AG04450 (cell line): ENCODE data around the gene VCAM1. TPM values are rescaled to one million over a fixed set of nuclear protein-coding genes. Genes with fewer than 3 reads are reported as not detected.
A peak's percentile ranks its signal among the peaks of the same experiment; 100 is the strongest.

Experiments
- CTCF ChIA-PET: fragments of 300-600, 350-600 bp; formaldehyde crosslinking; extraction: SDS; loops from one replicate; lab custom pipeline; 2022; ENCODE audit warnings: antibody characterized with exemption, inconsistent platforms; lab: Charles Lee
- POLR2A ChIA-PET: fragments of 350-600 bp; formaldehyde crosslinking; extraction: SDS; loops from one replicate; lab custom pipeline; 2021; ENCODE audit warnings: antibody characterized with exemption, inconsistent platforms; lab: Yijun Ruan, JAX
- DNase-seq: peaks from one replicate; pipeline ENCODE4 v3.0.0-alpha.2; 2011; ENCODE audit warnings: low read depth, low spot score
- H3K27ac ChIP-seq: one replicate; pipeline ENCODE4 v1.5.1; 2012; ENCODE audit warnings: low read depth, low read length, control low read depth
- H3K27me3 ChIP-seq: one replicate; pipeline ENCODE4 v1.6.0; 2012; ENCODE audit warnings: low read length; ENCODE audit not compliant: control insufficient read depth, insufficient read depth
- H3K4me3 ChIP-seq: 2 replicates; pipeline ENCODE4 v1.5.1; 2011; ENCODE audit warnings: mild to moderate bottlenecking, low read depth, low read length, control low read depth
- H3K9me3 ChIP-seq: 2 replicates; pipeline ENCODE4 v1.5.1; 2012; ENCODE audit warnings: low read length; ENCODE audit not compliant: control insufficient read depth, insufficient read depth
- polyA minus RNA-seq: library from RNA; depleted of rRNA, polyadenylated mRNA; stranded (reverse); fragments of >200 nt; gene quantifications from 2 replicates; pipeline ENCODE4 v1.2.3, GENCODE V29; 2011; rRNA and poly(A)+ RNA removed
- polyA plus RNA-seq: library from polyadenylated mRNA; depleted of rRNA; stranded (reverse); fragments of >200 nt; gene quantifications from 2 replicates; pipeline ENCODE4 v1.2.3, GENCODE V29; 2011; rRNA removed
- TF ChIP-seq, protein P1 (sequence below): IDR thresholded peaks from 2 replicates; pipeline ENCODE4 v1.5.1; 2011; ENCODE audit warnings: low read depth, low read length, control low read depth, inconsistent platforms

The VCAM1 gene, protein sequence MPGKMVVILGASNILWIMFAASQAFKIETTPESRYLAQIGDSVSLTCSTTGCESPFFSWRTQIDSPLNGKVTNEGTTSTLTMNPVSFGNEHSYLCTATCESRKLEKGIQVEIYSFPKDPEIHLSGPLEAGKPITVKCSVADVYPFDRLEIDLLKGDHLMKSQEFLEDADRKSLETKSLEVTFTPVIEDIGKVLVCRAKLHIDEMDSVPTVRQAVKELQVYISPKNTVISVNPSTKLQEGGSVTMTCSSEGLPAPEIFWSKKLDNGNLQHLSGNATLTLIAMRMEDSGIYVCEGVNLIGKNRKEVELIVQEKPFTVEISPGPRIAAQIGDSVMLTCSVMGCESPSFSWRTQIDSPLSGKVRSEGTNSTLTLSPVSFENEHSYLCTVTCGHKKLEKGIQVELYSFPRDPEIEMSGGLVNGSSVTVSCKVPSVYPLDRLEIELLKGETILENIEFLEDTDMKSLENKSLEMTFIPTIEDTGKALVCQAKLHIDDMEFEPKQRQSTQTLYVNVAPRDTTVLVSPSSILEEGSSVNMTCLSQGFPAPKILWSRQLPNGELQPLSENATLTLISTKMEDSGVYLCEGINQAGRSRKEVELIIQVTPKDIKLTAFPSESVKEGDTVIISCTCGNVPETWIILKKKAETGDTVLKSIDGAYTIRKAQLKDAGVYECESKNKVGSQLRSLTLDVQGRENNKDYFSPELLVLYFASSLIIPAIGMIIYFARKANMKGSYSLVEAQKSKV
- polyA plus RNA-seq: 40.3 and 41.0 TPM in 2 replicates
- polyA minus RNA-seq: 24.0 and 30.5 TPM in 2 replicates

DNA sequence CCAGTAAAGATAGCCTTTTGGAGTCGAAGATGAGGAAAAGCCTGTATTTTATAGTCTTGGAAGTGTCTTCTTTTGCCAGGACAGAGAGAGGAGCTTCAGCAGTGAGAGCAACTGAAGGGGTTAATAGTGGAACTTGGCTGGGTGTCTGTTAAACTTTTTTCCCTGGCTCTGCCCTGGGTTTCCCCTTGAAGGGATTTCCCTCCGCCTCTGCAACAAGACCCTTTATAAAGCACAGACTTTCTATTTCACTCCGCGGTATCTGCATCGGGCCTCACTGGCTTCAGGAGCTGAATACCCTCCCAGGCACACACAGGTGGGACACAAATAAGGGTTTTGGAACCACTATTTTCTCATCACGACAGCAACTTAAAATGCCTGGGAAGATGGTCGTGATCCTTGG is at the start of gene VCAM1:
Gene VCAM1 (plus strand): TSS at position 253 of the 400 bp plus-strand sequence. CDS start 119 bp downstream, at position 372.
- peak within 1 kb of the TSS; percentile 50 for H3K4me3 ChIP-seq
- CTCF ChIA-PET: interaction anchor here (0.9 to 2.5 kb wide), 3 partner anchors 15 to 149 kb away, joined by 4 to 5 read pairs (median 5); no protein-coding TSS in a partner anchor
- DNase-seq: no peak
- POLR2A ChIA-PET: interaction anchor here (0.8 to 1.4 kb wide), 2 partner anchors 9 to 17 kb away, joined by 3 read pairs; no protein-coding TSS in a partner anchor
- TF ChIP-seq, protein P1, sequence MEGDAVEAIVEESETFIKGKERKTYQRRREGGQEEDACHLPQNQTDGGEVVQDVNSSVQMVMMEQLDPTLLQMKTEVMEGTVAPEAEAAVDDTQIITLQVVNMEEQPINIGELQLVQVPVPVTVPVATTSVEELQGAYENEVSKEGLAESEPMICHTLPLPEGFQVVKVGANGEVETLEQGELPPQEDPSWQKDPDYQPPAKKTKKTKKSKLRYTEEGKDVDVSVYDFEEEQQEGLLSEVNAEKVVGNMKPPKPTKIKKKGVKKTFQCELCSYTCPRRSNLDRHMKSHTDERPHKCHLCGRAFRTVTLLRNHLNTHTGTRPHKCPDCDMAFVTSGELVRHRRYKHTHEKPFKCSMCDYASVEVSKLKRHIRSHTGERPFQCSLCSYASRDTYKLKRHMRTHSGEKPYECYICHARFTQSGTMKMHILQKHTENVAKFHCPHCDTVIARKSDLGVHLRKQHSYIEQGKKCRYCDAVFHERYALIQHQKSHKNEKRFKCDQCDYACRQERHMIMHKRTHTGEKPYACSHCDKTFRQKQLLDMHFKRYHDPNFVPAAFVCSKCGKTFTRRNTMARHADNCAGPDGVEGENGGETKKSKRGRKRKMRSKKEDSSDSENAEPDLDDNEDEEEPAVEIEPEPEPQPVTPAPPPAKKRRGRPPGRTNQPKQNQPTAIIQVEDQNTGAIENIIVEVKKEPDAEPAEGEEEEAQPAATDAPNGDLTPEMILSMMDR: no peak
- no peak within 1 kb of the TSS for H3K27ac ChIP-seq
- no peaks in the 10 kb centered on the region for H3K9me3 ChIP-seq
- H3K27me3 ChIP-seq: no peaks in the 10 kb centered on the region

DNA sequence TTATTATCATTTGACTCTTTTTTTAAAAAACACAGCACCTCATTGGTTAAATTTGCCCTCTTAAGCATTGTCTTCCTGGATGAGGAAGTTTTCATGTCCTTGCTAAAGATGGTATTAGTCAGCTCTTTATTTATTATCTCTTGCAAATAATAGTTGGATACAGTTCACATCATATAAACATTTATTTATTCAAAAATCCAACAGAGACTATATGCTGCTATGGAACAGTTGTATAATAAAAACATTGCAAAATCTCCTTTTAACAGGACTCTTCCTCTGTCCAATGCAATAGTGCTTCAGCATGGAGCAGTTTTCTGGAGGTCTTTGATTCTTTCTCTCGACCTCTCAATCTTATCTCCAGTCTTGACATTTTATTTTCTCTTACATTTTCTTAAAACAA is 49.5 kb upstream of the VCAM1 start:
- Histone ChIP-seq H3K9me3 (peaks cover 7% of the 10 kb centered on the region; the same call in 1 of the 2 replicates), H3K27ac (no peak overlapping the region), H3K27me3 (no peaks in the 10 kb centered on the region), H3K4me3 (no peak overlapping the region)
- TF ChIP-seq, protein P1: no peak
- ChIA-PET POLR2A (no interaction called here), CTCF (interaction anchor here (1.1 to 1.8 kb wide), 3 partner anchors 47 to 206 kb away, joined by 3 to 10 read pairs (median 7); no protein-coding TSS in a partner anchor)
- peak; percentile 7 for DNase-seq

DNA sequence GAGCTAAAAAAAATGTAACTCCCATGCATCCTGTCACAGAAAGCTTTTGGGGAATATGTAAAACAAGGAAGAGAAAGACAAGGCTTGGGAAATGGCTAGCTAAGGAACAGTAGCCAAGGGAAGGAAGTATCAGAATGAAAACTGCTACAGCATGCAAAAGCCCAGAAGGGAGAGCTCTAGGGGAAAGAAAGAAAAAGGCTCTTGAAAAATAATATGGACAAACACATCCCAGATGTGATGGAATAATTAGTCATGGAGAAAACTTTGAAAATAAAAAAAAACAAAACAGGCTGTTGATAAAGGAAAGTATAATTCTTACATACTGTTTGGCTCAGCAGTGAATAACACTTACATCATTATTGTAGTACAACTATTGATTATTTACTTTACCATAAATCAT is 47.9 kb upstream of the VCAM1 start:
- peak; percentile 8 for DNase-seq
- TF ChIP-seq, protein P1: peak; percentile 30
- Histone ChIP-seq H3K27me3 (no peaks in the 10 kb centered on the region), H3K9me3 (peaks cover 7% of the 10 kb centered on the region; the same call in 1 of the 2 replicates), H3K4me3 (no peak overlapping the region), H3K27ac (no peak overlapping the region)
- ChIA-PET POLR2A (no interaction called here), CTCF (interaction anchor here (0.7 to 1.8 kb wide), 4 partner anchors 130 to 483 kb away, joined by 3 to 10 read pairs (median 3); no protein-coding TSS in a partner anchor)

DNA sequence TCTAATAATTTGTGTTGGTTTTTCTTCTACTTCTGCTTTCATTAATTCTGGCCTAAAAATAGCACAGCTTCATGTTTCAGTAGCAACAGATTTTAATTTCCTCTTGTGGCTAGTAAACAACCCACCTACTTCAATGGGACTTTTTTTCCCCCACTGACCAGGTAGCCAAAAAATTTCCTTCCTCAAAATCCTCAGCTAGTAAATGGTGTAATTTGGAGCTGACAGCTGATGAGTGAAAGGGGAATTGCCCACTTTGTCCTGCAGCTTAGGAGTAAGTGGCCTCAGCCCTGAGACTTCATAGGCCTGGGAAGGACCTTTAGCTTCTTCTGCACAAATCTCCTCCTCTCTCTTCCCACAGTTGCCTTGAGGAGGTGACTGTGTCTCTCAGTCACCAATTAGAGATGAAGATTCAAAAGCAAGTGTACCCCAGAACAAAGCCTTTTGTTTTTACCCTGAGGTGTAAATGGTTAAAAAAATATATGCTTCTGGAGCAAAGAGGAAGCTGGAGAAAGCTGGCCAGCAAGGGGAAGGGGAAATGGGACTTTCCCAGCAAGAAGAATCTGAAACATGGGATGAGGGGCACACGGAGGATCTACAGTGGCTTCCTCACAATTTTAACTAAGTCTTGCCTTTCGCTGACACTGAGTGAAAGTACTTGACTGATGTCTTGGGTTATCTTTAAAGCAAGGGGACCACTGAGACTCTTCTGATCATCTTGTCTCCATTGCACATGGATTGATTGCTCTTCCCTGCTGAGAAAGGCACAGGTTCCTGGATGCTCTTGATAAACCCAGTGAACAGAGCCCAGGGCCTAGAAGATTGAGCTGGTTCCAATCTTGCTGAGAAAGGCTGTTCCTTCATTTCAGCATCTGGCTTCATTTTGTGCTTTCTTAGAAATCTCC is 35.8 kb upstream of the VCAM1 start:
- Histone ChIP-seq H3K9me3 (no peaks in the 10 kb centered on the region), H3K27me3 (no peaks in the 10 kb centered on the region), H3K4me3 (no peak overlapping the region), H3K27ac (no peak overlapping the region)
- no peak for DNase-seq
- TF ChIP-seq, protein P1: no peak
- CTCF ChIA-PET: no interaction called here
- POLR2A ChIA-PET: no interaction called here
